SKM-1 treated with dmso at 0.1 percent for 144 hours (cell line): ENCODE data around the gene ABHD3.
"Not testable (repeated sequence)": the region's sequence is repeated elsewhere in the genome, so short reads cannot be mapped to it uniquely, and the experiment has no call there.

Experiments
- DNase-seq: peaks from one replicate; lab custom pipeline; 2025; ENCODE audit not compliant: unreplicated experiment; lab: John Stamatoyannopoulos, UW

The ABHD3 gene

DNA sequence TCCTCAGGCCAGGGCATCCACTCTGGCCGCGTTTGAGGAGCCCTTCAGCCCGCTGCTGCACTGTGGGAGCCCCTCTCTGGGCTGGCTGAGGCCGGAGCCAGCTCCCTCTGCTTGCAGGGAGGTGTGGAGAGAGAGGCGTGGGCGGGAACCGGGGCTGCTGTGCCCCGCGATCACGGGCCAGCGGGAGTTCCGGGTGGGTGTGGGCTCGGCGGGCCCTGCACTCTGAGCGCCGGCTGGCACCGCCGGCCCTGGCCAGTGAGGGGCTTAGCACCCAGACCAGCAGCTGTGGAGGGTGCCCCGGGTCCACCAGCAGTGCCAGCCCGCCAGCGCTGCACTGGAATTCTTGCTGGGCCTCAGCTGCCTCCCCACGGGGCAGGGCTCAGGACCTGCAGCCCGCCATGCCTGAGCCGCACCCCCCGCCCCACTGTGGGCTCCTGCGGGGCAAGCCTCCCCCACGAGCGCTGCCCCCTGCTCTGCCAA lies 1.9 kb upstream of the ABHD3 start:
- DNase-seq = no peak

DNA sequence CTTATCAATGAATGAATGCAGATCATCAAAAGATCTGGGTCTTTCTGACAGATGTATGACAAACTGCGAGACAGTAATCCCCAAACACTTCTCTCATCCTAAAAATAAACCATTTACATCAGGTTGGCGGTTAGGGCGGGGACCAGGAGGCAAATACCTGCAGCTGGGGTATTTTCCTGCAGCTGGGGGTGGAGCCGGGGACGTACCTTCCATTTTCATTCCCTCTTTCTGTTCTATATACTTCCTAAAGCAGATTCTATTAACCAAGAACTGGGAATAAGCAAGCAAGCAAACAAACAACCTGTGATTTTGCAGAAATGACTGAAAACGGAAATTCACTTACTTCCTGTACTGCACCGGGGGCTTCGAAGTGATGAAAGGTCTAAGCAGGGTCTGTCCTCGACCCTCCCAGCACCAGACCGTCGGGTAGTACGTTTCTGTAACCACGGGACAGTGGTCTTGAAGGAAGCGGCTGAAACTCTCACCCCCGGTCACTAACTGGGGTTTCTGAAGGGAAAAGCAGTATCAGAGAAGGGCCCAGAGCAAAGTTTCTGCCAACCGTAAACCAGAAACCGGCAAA lies 1.2 kb downstream of the ABHD3 start:
- no peak for DNase-seq

DNA sequence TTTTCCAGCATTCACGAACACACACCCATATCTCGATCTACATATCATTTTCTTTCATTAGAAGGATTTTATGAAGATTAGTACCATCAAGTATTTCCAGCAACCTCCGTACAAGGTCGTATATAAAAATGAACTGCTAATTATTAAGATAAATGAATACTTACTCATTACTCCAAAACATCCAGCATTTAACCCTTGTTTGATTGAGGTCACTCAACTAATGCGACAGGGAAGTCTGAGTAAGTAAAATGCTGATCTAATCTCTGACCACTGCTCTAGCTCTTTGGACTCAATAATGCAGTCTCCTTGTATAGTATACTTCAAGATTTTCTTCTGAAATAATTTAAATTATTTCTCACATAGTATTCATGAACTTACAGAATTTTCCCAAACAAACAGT lies 2.0 kb downstream of the ABHD3 start:
- no peak for DNase-seq

DNA sequence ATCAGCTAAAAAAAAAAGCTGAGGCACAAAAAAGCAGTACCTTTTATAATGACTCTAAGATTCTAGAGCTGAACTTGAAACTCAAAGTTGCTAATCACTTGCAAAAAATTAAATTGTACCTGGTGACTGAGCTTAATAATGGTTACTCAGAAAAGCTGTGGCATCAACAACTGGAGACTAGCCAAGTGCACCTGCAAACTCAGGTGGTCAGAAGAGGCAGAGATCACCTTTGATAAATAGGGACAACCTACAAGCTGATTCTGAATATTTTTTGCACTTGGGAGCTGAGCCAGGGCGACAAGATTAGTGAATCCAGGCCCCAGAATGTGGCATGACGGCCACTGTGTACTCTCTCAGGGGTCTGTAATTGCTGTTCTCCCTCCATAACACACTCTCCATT lies 3.0 kb downstream of the ABHD3 start:
- no peak for DNase-seq

DNA sequence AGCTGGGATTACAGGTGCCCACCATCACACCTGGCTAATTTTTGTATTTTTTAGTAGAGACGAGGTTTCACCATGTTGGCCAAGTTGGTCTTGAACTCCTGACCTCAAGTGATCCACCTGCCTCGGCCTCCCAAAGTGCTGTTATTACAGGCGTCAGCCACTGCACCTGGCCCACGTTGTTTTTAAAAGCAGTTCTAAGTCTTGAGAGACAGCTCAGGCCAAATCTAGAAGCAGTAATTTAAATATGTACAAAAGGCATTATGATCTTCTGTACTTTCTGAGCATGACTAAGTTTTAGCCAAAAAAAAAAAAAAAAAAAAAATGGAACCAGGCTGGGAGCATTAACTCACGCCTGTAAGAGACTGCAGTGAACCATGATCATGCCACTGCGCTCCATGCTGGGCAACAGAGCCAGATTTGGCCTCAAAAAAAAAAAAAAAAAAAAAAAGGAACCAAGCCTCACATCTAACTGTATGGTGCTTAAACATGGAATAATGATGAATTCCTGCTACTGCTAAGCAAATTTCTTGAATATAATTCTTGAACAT lies 4.0 kb downstream of the ABHD3 start:
- no peak for DNase-seq

GRCh38 chr18:21693322-21693721 lies 11.3 kb downstream of the ABHD3 start:
- no peak for DNase-seq

DNA sequence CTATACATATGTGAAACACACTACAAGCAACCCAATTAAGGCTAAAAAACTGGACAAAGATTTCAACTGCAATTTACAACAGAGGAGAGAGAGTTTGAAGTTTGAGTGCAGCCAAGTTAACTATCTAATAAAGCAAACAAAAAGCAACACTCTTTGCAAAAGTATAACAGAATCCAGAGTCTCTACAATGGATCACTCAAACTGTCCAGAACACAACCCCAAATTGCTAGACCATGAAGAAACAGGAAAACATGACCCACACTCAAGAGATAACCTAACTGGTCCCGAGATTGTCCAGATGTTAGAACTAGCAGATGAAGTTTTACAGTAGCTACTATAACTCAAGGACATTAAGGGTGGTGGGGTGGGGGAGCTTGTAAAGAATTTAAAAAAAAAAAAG lies 14.8 kb downstream of the ABHD3 start:
- no peak for DNase-seq

DNA sequence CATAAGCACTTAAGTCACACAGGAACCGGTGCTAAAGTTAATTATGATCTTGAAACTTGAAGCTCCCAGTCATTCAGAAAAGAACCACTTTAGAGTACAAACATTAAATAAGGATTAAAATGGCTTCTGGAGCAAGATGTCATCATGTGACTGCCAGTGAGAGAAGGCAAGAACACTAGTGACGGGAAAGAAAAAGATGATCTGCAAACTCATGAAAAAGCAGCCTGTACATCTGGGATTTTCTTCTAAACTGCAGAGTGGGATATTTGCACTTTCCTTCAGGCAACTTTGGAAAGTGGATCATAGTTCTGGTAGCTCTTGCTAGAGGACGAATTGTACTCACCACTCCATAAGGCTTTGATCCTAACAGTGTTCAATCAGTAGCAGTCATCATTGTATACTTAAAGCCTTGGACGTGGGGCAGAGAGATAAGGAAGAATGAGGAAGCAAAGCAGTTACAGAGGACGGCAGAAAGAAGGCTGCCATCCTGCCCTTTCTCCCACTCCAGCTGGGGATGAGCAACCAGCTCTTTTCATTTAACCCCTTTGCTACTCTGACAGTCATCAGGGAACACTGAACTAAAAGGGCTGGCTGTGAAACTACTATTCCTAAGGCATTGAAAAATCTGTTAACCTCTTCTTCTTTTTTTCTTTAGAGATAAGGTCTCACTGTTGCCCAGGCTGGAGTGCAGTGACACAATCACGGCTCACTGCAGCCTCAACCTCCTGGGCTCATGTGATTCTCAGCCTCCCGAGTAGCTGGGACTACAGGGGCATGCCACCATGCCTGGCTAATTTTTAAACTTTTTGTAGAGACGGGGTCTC lies 18.1 kb downstream of the ABHD3 start:
- no peak for DNase-seq

DNA sequence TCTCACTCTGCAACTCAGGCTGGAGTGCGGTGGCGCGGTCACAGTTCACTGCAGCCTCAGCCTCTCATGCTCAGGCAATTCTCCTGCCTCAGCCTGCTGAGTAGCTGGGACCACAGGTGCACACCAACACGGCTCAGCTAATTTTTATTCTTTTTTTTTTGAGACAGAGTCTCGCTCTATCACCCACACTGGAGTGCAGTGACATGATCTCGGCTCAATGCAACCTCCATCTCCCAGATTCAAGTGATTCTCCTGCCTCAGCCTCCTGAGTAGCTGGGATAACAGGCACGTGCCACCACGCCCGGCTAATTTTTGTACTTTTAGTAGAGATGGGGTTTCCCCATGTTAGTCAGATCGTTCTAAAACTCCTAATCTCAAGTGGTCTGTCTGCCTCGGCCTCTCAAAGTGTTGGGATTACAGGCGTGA lies 19.0 kb downstream of the ABHD3 start:
- DNase-seq = not testable (repeated sequence)

DNA sequence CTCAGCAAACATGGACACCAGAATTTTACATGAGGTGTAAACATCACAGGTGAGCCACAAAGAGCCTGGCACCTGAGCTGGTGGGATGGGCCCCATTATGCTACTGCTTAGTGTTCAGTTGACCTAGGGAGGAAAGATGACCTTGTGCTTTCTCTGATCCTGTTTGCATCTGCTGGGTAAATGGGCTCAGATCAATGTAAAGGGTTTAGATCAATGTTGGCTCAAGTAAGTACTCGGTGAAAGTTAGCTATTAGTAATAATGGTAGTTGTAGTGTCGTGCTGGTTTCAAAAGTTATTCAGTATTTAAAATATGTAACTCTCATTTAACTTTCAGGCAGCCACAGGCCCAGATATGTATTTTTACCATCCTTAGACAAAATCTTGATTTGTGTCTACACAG lies 19.8 kb downstream of the ABHD3 start:
- no peak for DNase-seq

GRCh38 chr18:21682371-21683051 lies 22.1 kb downstream of the ABHD3 start:
- DNase-seq = peak; percentile 21

DNA sequence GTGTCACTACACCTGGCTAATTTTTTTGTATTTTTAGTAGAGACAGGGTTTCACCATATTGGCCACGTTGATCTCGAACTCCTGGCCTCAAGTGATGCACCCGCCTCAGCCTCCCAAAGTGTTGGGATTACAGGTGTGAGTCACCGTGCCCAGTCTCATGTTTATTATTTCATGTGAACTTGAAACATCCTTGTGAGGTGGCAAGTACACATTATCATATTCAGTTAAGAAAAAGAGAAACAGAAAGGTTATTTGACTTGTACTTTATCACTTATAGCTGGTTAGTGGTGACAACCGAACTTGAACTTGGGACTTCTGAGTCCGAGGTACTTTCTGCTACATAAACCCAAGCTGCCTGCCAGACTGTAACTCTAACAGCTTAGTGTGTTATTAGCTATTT lies 24.4 kb downstream of the ABHD3 start:
- DNase-seq = no peak

GRCh38 chr18:21678859-21679258 lies 25.7 kb downstream of the ABHD3 start:
- DNase-seq = no peak

- not testable (repeated sequence) for DNase-seq
Observed at GRCh38 chr18:21675354-21675753, 29.2 kb downstream of the ABHD3 start.

DNA sequence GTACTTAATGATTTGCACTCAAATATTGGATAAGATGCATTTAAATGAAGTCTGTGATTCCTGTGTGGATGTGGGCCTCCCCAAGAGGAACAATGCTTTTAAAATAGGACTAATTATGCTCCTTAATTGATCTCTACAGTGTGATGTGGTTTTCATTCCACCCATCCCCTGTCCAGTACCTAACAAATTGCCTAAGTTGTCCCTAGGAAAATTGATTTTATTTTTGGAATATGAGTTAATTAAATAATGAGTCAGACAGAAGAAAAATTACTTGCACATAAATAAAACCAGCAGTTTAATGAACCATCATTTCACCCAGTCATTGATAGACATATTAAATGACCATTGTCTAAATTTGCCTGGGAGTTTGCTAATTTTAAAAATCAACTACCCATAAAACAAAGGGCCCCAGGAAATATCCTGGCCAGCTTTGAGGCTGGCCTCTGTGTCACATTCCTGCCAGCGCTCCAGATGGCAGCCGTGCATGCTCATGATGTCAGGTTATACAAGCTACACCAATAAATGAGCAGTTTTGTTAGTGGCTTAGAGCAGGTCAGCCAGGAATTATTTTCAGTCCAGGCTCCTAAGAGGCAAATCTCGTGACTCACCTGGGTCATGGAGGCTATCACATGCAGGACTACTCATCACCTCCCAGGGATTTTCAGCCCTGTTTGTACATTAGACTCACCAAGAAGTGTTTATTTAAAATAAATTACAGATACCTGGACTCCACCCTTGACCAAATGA lies 31.9 kb downstream of the ABHD3 start:
- no peak for DNase-seq

- no peak for DNase-seq
Observed at GRCh38 chr18:21669736-21670285, 34.8 kb downstream of the ABHD3 start.

DNA sequence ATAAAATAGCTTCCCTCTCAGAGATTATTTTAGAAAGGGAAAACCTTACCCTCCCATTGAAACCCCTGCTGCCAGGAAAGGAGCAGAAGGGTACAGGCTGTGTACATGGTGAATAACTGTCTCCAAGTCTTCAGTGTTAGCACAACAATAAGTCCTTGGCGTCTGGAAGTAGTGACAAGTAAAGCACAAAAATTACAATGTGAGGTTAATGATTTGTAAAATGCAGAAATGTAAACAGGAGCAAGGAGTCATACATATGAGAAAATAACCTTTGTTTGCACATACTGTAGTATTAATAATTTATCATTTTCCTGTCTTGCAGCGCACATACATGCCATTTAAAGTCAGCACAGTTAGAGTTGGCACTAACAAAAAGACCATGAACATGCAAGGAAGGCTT lies 40.5 kb downstream of the ABHD3 start:
- no peak for DNase-seq

DNA sequence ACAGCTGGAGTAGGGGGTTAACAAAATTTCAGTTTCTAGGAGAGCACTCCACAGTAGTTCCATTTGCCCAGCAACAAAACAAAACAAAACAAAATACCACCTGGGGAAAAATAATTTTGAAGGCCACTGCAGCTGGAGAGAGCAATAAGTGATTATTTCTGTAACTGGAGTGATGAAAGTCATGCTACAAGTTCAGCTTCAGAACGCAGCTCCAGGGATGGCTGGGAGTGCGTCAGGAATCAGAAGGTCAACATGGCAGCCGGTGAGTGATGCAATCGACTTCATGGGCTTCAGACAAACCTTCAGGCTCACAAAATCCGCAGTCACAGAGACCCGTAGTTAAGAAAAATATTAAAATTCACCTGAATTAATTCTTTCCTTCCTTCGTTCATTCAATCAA lies 41.0 kb downstream of the ABHD3 start:
- no peak for DNase-seq

- DNase-seq = no peak
Observed at GRCh38 chr18:21662581-21662980, 42.0 kb downstream of the ABHD3 start.

GRCh38 chr18:21660078-21660477 lies 44.5 kb downstream of the ABHD3 start:
- DNase-seq = no peak

GRCh38 chr18:21656402-21656801 lies 48.2 kb downstream of the ABHD3 start:
- DNase-seq = no peak
